HUDEP-2 (cell line): ENCODE results near the gene POPDC2.

Experiments used
- DNase-seq, 76 experiments: peaks; one replicate each; lab custom pipeline; 2025; ENCODE audit not compliant: unreplicated experiment in 76 of 76; lab: John Stamatoyannopoulos, UW

Gene POPDC2

GRCh38 chr3:119642746-119643473 lies 17.5 kb downstream of the POPDC2 start:
- DNase-seq: no peak

- no peak for DNase-seq
Measured at GRCh38 chr3:119641416-119641815, 19.0 kb downstream of the POPDC2 start.

- DNase-seq: no peak
Measured at GRCh38 chr3:119639494-119640350, 20.7 kb downstream of the POPDC2 start.

GRCh38 chr3:119637679-119638477 lies 22.5 kb downstream of the POPDC2 start:
- peak in 2 of 76 experiments; percentile 7 for DNase-seq

- DNase-seq: no peak
Measured at GRCh38 chr3:119636891-119637611, 23.3 kb downstream of the POPDC2 start.

- DNase-seq: no peak
Measured at GRCh38 chr3:119636249-119636648, 24.1 kb downstream of the POPDC2 start.

- no peak for DNase-seq
Measured at GRCh38 chr3:119635719-119636118, 24.7 kb downstream of the POPDC2 start.

- no peak for DNase-seq
Measured at GRCh38 chr3:119632829-119633228, 27.6 kb downstream of the POPDC2 start.

GRCh38 chr3:119632216-119632615 lies 28.2 kb downstream of the POPDC2 start:
- no peak for DNase-seq

- no peak for DNase-seq
Measured at GRCh38 chr3:119631516-119631915, 28.9 kb downstream of the POPDC2 start.

- no peak for DNase-seq
Measured at GRCh38 chr3:119630880-119631329, 29.5 kb downstream of the POPDC2 start.

GRCh38 chr3:119630128-119630879 lies 30.1 kb downstream of the POPDC2 start:
- no peak for DNase-seq

GRCh38 chr3:119628816-119629445 lies 31.5 kb downstream of the POPDC2 start:
- no peak for DNase-seq

- DNase-seq: no peak
Measured at GRCh38 chr3:119628390-119628789, 32.0 kb downstream of the POPDC2 start.

- no peak for DNase-seq
Measured at GRCh38 chr3:119627461-119627860, 32.9 kb downstream of the POPDC2 start.

GRCh38 chr3:119626196-119626595 lies 34.2 kb downstream of the POPDC2 start:
- no peak for DNase-seq

- no peak for DNase-seq
Measured at GRCh38 chr3:119625451-119626153, 34.8 kb downstream of the POPDC2 start.

- no peak for DNase-seq
Measured at GRCh38 chr3:119624002-119624720, 36.2 kb downstream of the POPDC2 start.
